Heart right ventricle (tissue), 16 donors: Measurements from ENCODE around the gene SYCE3. TPM values are rescaled to one million over a fixed set of nuclear protein-coding genes. Genes with fewer than 3 reads are reported as not detected.

Source experiments
- ATAC-seq, 8 donors: fragments of 200-7000 bp; cut with Tn5 transposase; one replicate each; pipeline ENCODE4 v1.9.1; 2020; ENCODE audit warnings: mild to moderate bottlenecking in 8 of 8, moderate library complexity in 8 of 8, moderate number of reproducible peaks in 1 of 8
- DNase-seq, 2 donors: peaks; one replicate each; pipeline ENCODE4 v3.0.0-alpha.2; 2020
- H3K27ac ChIP-seq, 10 donors: fragments of 200-600 bp; sonication (generic) in 2 of 10; one replicate each; pipeline versions ENCODE4 v1.5.0 to v1.8.0; 2020 to 2022; ENCODE audit warnings: mild to moderate bottlenecking in 3 of 10
- H3K27me3 ChIP-seq, 7 donors: fragments of 200-600 bp; one replicate each; pipeline ENCODE4 v1.8.0; 2021 to 2022; ENCODE audit warnings: mild to moderate bottlenecking in 2 of 7
- H3K36me3 ChIP-seq, 9 donors: fragments of 200-600 bp; sonication (generic) in 1 of 9; one replicate each; pipeline versions ENCODE4 v1.5.0 to v1.8.0; 2020 to 2022; ENCODE audit warnings: mild to moderate bottlenecking in 2 of 9
- H3K4me1 ChIP-seq, 9 donors: fragments of 200-600 bp; sonication (generic) in 1 of 9; one replicate each; pipeline versions ENCODE4 v1.5.0 to v1.8.0; 2020 to 2022; ENCODE audit warnings: mild to moderate bottlenecking in 4 of 9
- H3K4me3 ChIP-seq, 10 donors: fragments of 200-600 bp; sonication (generic) in 2 of 10; one replicate each; pipeline versions ENCODE4 v1.5.0 to v1.8.0; 2020 to 2022; ENCODE audit warnings: mild to moderate bottlenecking in 7 of 10, moderate library complexity in 2 of 10
- H3K9me3 ChIP-seq, 11 donors: fragments of 200-600 bp in 10 of 11; sonication (generic) in 2 of 11; one replicate each; pipeline versions ENCODE4 v1.5.0 to v1.8.0; 2013 to 2022; ENCODE audit warnings: mild to moderate bottlenecking in 2 of 11, control low read depth in 1 of 11, moderate library complexity in 1 of 11
- WGBS, 2 donors: extraction: QIAGEN DNeasy Blood & Tissue Kit; methylation state at CpG; one replicate each; pipeline ENCODE4 v1.1.7; 2013; ENCODE audit warnings: inconsistent platforms in 1 of 2; 5-methylcytosine and 5-hydroxymethylcytosine counted together
- intact Hi-C, 10 donors: fragments of 100-400 bp; cut with DNase I; formaldehyde crosslinking; loops; one replicate each; pipeline versions ENCODE4 v1.11.1 to v1.14.2; 2022
- polyA plus RNA-seq, 2 donors: library from polyadenylated mRNA; stranded (reverse); fragments of 200-250 nt; gene quantifications; one replicate each; pipeline ENCODE4 v1.2.3, GENCODE V29; 2013
- total RNA-seq, 10 donors: library from RNA; stranded (reverse); fragmentation: NEBNext Ultra II Directional in 3 of 10; extraction: Animal tissue kit (Norgen Biotek cat#: 25700) in 3 of 10; gene quantifications; one replicate each; pipeline versions ENCODE4 v1.2.1 to v1.2.4, GENCODE V29; 2021 to 2023
- TF ChIP-seq, protein P1 (sequence below), 9 donors: fragments of 200-600 bp; sonication (generic) in 2 of 9; IDR thresholded peaks; one replicate each; pipeline versions ENCODE4 v1.5.0 to v1.8.0; 2021 to 2022; ENCODE audit warnings: antibody characterized with exemption in 9 of 9, mild to moderate bottlenecking in 5 of 9, moderate library complexity in 1 of 9
- donor health status: Arrhythmogenic right ventricular cardiomyopathy.
- donor health status: ischemic (EF 13 %, LVEDD 7.1; RV severe dilation, severe dysfunction).
- donor health status: healthy with polysubstance abuse.
- donor health status: DM: no; HTN: yes; CAD: no.
- donor health status: DM: no; HTN: no; CAD: no.
- donor health status: ischemic (EF 25% LVEDD 6.9; RV normal size, moderate dysfunction).
- donor health status: ischemic (EF 25% LVEDD 5.7; RV mildly dilated, moderate dysfunction).
- donor health status: healthy.
- donor health status: DM: yes; HTN: yes; CAD: no.
- donor health status: Ischemic cardiomyopathy.
- donor health status: ischemic (EF 35%, LVEDD 5.7; RV mildly dilated, moderate dysfunction).
- donor health status: nonischemic (EF 11% LVEDD 7.7; RV severe dilation, severe dysfunction).
- donor health status: DM: yes; HTN: yes; CAD: no.
- donor health status: PGD.
- donor health status: ischemic (EF 29% LVEDD 5.4; RV normal size, mild dysfunction).
- donor health status: nonischemic (EF 23%, LVEDD 6.1; RV moderate dilation, normal function).

Gene SYCE3
- total and polyA plus RNA-seq, 12 donors: 0.74 to 0.90 TPM; not detected in 10

DNA sequence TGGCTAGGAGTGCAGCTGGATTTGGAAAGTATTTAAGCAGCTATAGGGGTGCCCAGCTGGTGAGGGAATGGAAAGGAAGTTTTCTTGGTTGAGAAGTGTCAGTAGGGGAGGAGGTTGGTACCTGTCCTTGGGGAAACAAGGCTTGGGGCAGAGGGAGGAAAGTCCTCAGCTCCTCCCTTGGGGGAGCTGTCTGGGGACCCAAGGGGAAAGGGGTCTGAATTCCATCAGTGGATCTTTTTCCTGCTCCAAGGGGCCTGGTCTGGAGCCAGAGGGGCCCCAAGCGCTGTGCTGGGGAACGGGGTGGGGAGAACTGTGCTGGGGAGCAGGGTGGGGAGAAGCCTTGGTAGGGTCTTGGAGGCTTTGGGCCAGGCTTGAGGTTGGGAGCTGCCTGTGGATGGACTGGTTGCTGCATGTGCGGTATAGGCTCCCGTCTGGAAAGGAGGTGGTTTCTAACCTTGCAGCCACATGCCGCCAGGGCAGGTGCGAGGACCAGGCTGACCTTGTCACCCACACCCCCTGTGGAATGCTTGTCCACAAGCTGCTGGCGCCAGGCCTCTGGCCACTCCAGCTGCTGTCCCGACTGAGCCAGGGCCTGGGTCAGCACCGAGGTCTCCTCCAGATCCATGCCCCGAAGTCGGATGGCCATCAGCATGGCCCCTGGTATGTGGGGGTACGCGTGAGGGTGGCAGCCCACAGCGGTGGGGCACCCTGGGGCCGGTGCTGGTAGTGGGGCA, 33.9 kb downstream of the SYCE3 start:
- H3K27ac ChIP-seq: peak overlapping the region; percentile 84 to 99 (median 95)
- peaks cover 0 to 26% (median under 1%) of the 10 kb centered on the region in 9 donors for H3K36me3 ChIP-seq
- ATAC-seq (no peak), DNase-seq (no peak)
- 63 to 69% methylated on average over 15 of the region's 15 CpGs for WGBS, 2 donors
- TF ChIP-seq, protein P1, sequence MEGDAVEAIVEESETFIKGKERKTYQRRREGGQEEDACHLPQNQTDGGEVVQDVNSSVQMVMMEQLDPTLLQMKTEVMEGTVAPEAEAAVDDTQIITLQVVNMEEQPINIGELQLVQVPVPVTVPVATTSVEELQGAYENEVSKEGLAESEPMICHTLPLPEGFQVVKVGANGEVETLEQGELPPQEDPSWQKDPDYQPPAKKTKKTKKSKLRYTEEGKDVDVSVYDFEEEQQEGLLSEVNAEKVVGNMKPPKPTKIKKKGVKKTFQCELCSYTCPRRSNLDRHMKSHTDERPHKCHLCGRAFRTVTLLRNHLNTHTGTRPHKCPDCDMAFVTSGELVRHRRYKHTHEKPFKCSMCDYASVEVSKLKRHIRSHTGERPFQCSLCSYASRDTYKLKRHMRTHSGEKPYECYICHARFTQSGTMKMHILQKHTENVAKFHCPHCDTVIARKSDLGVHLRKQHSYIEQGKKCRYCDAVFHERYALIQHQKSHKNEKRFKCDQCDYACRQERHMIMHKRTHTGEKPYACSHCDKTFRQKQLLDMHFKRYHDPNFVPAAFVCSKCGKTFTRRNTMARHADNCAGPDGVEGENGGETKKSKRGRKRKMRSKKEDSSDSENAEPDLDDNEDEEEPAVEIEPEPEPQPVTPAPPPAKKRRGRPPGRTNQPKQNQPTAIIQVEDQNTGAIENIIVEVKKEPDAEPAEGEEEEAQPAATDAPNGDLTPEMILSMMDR (IDR thresholded peaks at IDR 0.05): no peak
- peaks cover 3 to 39% (median 18%) of the 10 kb centered on the region in 7 donors for H3K27me3 ChIP-seq
- H3K4me3 ChIP-seq: peak overlapping the region in 9 of 10 donors; percentile 40 to 86 (median 72)
- intact Hi-C loops: loop anchor here in 2 of 10 donors (5.0 to 10.0 kb wide), 3 partner anchors 33 to 284 kb away; partner anchors contain the start of genes SYCE3 (in 1 of the 2) and TUBGCP6 (in 1 of the 2)
- H3K4me1 ChIP-seq: peaks cover 13 to 80% (median 62%) of the 10 kb centered on the region in 9 donors
- H3K9me3 ChIP-seq: no peaks in the 10 kb centered on the region

DNA sequence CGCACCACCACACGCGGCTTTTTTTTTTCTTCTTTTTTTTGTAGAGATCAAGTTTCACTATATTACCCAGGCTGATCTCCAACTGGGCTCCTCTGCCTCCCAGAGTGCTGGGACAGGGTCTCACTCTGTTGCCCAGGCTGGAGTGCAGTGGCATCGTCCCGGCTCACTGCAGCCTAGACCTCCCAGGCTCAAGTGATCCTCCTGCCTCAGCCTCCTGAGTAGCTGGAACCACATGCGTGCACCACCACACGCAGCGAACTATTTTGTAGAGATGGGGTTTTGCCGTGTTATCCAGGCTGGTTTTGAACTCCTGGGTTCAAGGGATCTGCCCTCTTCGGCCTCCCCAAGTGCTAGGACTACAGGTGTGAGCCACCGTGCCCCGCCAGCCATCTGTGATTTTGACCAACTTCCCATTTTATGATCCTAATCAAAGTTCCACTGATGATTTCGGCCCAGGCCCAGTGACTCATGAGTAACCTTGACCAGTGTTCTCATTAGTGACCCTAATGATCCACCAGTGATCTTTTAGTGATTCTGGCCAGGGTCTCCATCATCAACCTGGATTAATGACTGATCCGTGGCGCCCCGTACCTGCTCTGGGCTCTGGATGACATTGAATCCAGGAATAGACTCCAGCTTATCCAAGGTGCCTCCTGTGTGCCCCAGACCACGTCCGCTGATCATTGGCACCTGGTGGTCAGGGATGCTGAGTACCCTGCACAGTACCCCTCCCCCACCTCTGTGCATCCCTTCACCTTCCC, 34.6 kb downstream of the SYCE3 start:
- TF ChIP-seq, protein P1 (IDR thresholded peaks at IDR 0.05): no peak
- peaks cover 0 to 31% (median 13%) of the 10 kb centered on the region in 7 donors for H3K27me3 ChIP-seq
- ATAC-seq (no peak), DNase-seq (no peak)
- H3K4me3 ChIP-seq: peak overlapping the region in 4 of 10 donors; percentile 68 to 86 (median 82)
- peaks cover 13 to 81% (median 61%) of the 10 kb centered on the region in 9 donors for H3K4me1 ChIP-seq
- H3K27ac ChIP-seq: peak overlapping the region in 6 of 10 donors; percentile 95 to 99 (median 96)
- H3K36me3 ChIP-seq: peaks cover 0 to 33% (median 8%) of the 10 kb centered on the region in 9 donors
- H3K9me3 ChIP-seq: no peaks in the 10 kb centered on the region
- intact Hi-C loops: loop anchor here in 2 of 10 donors (5.0 to 10.0 kb wide), 3 partner anchors 34 to 283 kb away; partner anchors contain the start of genes SYCE3 (in 1 of the 2) and TUBGCP6 (in 1 of the 2)
- WGBS, 2 donors: 92% methylated on average over 18 of the region's 18 CpGs

DNA sequence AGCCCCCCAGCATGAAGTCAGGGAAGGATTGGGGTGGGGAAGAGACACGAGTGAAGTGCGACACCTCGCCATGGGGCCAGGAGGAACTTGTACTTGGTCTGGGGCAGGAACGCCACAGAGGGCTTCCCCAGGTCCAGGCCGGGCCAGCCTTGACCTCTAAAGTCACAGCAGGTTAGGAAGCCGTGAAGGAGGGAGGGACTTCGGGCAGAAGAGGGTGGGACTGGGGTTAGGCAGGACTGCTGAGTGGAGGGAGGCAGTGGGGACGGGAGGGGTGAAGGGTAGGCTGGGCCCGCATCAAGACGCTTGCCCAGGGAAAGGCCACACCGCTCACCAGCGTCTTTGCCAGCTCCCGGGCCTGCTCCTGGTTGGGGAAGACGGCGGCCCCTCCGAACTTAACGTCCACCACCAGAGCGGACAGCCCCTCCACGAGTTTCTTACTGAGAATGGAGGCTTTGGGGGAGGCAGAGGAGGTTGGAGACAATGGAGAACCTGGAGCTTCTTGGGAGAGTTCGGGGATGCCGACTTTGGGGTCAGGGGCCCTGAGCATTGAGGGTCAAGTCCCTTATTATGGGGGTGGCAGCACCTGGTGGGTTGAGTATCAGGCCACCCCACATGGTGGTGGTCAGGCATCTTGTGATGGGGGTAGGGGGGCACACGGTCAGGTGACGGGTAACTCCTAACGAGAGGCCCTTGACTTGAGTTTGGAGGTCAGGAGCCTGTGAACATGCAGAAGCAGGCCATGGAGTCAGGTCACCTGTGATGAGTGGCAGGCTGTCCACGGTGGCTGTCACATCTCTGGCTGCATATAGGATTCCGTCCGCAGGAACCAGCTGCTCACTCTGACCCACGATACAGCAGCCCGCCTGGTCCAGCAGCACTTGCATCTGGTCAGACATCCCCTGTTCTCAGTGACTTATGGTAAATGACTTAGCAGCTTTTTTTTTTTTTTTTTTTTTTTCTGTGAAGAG, 35.6 kb downstream of the SYCE3 start:
- Histone ChIP-seq H3K36me3 (peaks cover 0 to 43% (median 17%) of the 10 kb centered on the region in 9 donors), H3K4me3 (peak overlapping the region; percentile 50 to 86 (median 78)), H3K27ac (peak overlapping the region; percentile 69 to 99 (median 94)), H3K4me1 (peaks cover 13 to 72% (median 51%) of the 10 kb centered on the region in 9 donors), H3K9me3 (no peaks in the 10 kb centered on the region), H3K27me3 (peaks cover 0 to 23% (median 10%) of the 10 kb centered on the region in 7 donors)
- TF ChIP-seq, protein P1 (IDR thresholded peaks at IDR 0.05): no peak
- 50 to 54% methylated on average over 29 of the region's 29 CpGs for WGBS, 2 donors
- DNase-seq: peak; percentile 64 to 67
- intact Hi-C loops: loop anchor here in 2 of 10 donors (5.0 to 10.0 kb wide), 3 partner anchors 35 to 282 kb away; partner anchors contain the start of genes SYCE3 (in 1 of the 2) and TUBGCP6 (in 1 of the 2)
- peak in 6 of 8 donors; percentile 1 to 8 (median 6) for ATAC-seq
